Measurements from ENCODE around the gene RGS6.

DNA sequence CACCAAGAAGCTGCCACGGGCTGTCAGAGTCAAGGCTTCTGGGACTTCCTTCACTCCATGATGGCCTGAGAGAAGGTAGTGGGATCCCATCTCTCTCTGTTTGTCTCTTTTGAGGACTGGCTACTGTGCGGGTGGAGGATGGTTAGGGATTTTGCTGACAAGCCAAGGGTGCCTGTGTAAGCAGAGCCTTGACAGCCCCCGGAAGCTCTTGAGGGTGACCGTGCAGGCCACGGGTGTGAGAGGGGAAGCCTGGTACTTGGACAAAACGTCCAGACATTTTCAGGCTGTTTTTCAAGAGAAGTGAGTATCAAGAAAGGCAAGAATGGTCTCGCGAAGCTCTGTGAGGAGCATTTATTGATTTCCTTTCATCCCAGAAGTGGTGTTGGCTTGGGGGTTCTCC lies 609.3 kb downstream of the RGS6 start:
- TF ChIP-seq BHLHE40 (IDR thresholded peaks at IDR 0.05; ENCODE audit: borderline replicate concordance), result no peak
- TF ChIP-seq SP1 (IDR thresholded peaks at IDR 0.05), result no peak
- TF ChIP-seq SUZ12 (IDR thresholded peaks at IDR 0.05), result no peak
